Measurements from ENCODE around the gene ACSL3. TPM values are rescaled to one million over a fixed set of nuclear protein-coding genes. Genes with fewer than 3 reads are reported as not detected.

ACSL3 gene
- total RNA-seq, 1 donor from 2014 or later, result 106 TPM

DNA sequence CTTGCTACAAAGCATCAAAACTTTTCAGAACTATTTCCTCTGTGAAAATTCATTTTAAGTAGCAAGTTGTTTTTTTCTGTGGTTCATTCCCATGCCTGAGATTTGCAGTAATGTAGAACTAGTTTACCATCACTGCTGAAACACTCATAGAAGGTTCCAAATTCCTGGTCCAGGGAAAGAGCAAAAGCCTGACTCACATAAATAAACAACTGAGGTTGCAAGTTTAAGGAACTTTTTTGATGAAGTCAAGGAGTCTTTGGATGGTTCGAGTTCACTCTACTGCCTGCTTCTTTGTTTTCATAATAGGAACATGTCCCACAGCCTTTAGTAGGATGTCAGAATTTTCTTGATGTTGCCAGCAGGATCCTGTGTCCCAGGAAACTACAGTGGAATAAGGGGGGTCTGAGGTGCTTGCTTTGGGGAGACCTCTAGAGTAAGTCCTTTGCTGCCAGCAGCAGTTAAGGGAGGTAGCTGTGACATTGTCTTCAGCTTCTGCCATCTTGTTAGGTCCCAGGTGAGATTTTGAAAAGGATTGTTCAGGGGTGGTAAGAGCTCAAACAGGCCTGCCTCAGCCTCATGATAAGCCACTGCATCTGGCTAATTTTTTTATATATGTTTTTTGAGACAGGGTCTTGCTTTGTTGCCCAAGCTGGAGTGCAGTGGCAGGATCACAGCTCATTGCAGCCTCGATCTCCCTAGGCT lies 43.9 kb downstream of the ACSL3 start:
- peaks cover 8% of the 10 kb centered on the region for H3F3A ChIP-seq (ENCODE audit: low read depth)
- no peak overlapping the region for H3K9ac ChIP-seq
- peaks cover 13% of the 10 kb centered on the region for H3K4me1 Mint-ChIP-seq
- peaks cover 2% of the 10 kb centered on the region for H3K27me3 Mint-ChIP-seq (ENCODE audit: insufficient read depth, low read depth)
- peaks cover 2% of the 10 kb centered on the region for H3K9me3 Mint-ChIP-seq
- no peak overlapping the region for H3K4me2 ChIP-seq
- no peak overlapping the region for H3K4me3 Mint-ChIP-seq
- H3K27me3 ChIP-seq, result no peaks in the 10 kb centered on the region
- peaks cover 82% of the 10 kb centered on the region for H4K20me1 ChIP-seq (ENCODE audit: low read depth)
- peaks cover 29% of the 10 kb centered on the region for H3K36me3 Mint-ChIP-seq
- no peak overlapping the region for H2AFZ ChIP-seq (replicated peaks)
- no peaks in the 10 kb centered on the region for H3K36me3 ChIP-seq
- no peak overlapping the region for H3K4me3 ChIP-seq
- no peak overlapping the region for H3K27ac ChIP-seq
- peaks cover 91% of the 10 kb centered on the region for H3K79me2 ChIP-seq (ENCODE audit: low read depth)
- H3K27ac Mint-ChIP-seq, result no peak overlapping the region
- TF ChIP-seq EZH2 (IDR thresholded peaks at IDR 0.05), result no peak
- TF ChIP-seq, protein P1, sequence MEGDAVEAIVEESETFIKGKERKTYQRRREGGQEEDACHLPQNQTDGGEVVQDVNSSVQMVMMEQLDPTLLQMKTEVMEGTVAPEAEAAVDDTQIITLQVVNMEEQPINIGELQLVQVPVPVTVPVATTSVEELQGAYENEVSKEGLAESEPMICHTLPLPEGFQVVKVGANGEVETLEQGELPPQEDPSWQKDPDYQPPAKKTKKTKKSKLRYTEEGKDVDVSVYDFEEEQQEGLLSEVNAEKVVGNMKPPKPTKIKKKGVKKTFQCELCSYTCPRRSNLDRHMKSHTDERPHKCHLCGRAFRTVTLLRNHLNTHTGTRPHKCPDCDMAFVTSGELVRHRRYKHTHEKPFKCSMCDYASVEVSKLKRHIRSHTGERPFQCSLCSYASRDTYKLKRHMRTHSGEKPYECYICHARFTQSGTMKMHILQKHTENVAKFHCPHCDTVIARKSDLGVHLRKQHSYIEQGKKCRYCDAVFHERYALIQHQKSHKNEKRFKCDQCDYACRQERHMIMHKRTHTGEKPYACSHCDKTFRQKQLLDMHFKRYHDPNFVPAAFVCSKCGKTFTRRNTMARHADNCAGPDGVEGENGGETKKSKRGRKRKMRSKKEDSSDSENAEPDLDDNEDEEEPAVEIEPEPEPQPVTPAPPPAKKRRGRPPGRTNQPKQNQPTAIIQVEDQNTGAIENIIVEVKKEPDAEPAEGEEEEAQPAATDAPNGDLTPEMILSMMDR (IDR thresholded peaks at IDR 0.05), result no peak
- no peak for TF ChIP-seq EZH2phosphoT487 (IDR thresholded peaks at IDR 0.05)
- peaks cover 12% of the 10 kb centered on the region for H3K4me1 ChIP-seq
- no peaks in the 10 kb centered on the region for H3K9me3 ChIP-seq (ENCODE audit: low read depth)
- DNase-seq (ENCODE audit: low spot score), result no peak

DNA sequence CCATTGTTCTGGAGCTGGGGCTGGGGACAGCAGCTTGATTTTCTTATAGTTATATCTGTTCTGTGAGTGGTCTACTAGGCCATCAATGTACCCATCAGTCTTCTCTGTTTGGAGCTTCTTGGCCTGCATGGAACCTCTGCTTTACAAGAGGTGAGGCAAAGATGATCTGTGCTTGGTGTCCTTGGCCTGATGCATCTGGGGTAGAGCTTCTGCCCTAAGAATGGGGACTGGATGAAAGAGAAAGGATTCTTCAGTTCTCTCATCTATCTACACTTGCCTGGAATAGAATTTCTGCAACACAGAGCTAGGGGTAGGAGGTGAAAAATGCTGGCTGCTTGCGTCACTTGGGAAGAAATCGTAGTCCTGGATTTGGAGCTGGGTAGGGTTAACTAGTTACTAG lies 46.2 kb downstream of the ACSL3 start:
- Mint-ChIP-seq H3K9me3 (no peaks in the 10 kb centered on the region), H3K4me3 (no peak overlapping the region), H3K27me3 (ENCODE audit: insufficient read depth, low read depth) (peaks cover 2% of the 10 kb centered on the region), H3K27ac (no peak overlapping the region), H3K4me1 (peaks cover 17% of the 10 kb centered on the region), H3K36me3 (peaks cover 26% of the 10 kb centered on the region)
- Histone ChIP-seq H2AFZ (replicated peaks) (no peak overlapping the region), H3K4me3 (no peak overlapping the region), H3K4me2 (no peak overlapping the region), H3K9me3 (ENCODE audit: low read depth) (no peaks in the 10 kb centered on the region), H3K9ac (no peak overlapping the region), H3K27ac (no peak overlapping the region), H3F3A (ENCODE audit: low read depth) (peaks cover 8% of the 10 kb centered on the region), H3K27me3 (no peaks in the 10 kb centered on the region), H3K79me2 (ENCODE audit: low read depth) (peaks cover 95% of the 10 kb centered on the region), H3K36me3 (peaks cover 5% of the 10 kb centered on the region), H3K4me1 (peaks cover 20% of the 10 kb centered on the region), H4K20me1 (ENCODE audit: low read depth) (peaks cover 75% of the 10 kb centered on the region)
- TF ChIP-seq EZH2 (IDR thresholded peaks at IDR 0.05) (no peak), EZH2phosphoT487 (IDR thresholded peaks at IDR 0.05) (no peak)
- TF ChIP-seq, protein P1 (IDR thresholded peaks at IDR 0.05), result no peak
- no peak for DNase-seq (ENCODE audit: low spot score)

DNA sequence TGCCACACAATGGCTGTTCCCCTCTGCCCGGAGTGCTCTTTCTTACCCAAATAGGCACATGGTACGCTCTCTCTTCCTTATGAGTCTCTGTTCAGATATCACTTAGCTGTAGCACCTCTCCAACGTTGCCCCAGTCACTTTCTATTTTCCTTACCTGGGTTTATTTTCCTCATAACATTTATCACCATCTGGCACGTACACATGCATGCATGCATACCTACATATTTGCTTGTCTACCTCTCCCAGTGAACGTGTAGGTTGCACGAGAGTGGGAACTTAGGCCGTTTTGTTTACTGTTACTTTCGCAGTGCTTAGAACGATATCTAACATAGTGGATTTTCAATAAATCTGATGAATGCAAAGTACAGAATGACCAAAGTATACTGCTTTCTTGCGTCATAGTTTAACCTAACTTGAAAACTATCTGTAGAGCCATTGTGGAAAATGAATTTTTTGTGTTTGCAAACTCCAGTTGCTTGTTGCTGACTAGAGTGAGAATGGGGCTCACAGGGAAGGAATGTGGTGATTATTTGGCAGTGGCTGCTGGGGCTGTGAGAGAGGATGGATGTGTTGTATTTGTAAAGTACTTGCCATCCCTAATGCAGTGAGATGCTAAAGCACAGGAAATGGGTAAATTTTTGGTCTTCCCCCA lies 47.1 kb downstream of the ACSL3 start:
- DNase-seq (ENCODE audit: low spot score), result no peak
- H3K36me3 ChIP-seq, result peaks cover 5% of the 10 kb centered on the region
- H4K20me1 ChIP-seq (ENCODE audit: low read depth), result peaks cover 75% of the 10 kb centered on the region
- no peak overlapping the region for H2AFZ ChIP-seq (replicated peaks)
- H3K4me3 ChIP-seq, result no peak overlapping the region
- no peaks in the 10 kb centered on the region for H3K9me3 ChIP-seq (ENCODE audit: low read depth)
- H3K27ac ChIP-seq, result no peak overlapping the region
- Mint-ChIP-seq H3K27me3 (ENCODE audit: insufficient read depth, low read depth) (peaks cover 2% of the 10 kb centered on the region), H3K27ac (no peak overlapping the region), H3K4me1 (peaks cover 19% of the 10 kb centered on the region), H3K4me3 (no peak overlapping the region), H3K36me3 (peaks cover 26% of the 10 kb centered on the region), H3K9me3 (no peaks in the 10 kb centered on the region)
- H3K4me2 ChIP-seq, result no peak overlapping the region
- peaks cover 3% of the 10 kb centered on the region for H3F3A ChIP-seq (ENCODE audit: low read depth)
- no peak overlapping the region for H3K9ac ChIP-seq
- TF ChIP-seq EZH2phosphoT487 (IDR thresholded peaks at IDR 0.05) (no peak), EZH2 (IDR thresholded peaks at IDR 0.05) (no peak)
- TF ChIP-seq, protein P1 (IDR thresholded peaks at IDR 0.05), result no peak
- H3K4me1 ChIP-seq, result peaks cover 23% of the 10 kb centered on the region
- no peaks in the 10 kb centered on the region for H3K27me3 ChIP-seq
- peaks cover 94% of the 10 kb centered on the region for H3K79me2 ChIP-seq (ENCODE audit: low read depth)
